H9 (cell line): ENCODE measurements around the gene PRPF19. TPM values are rescaled to one million over a fixed set of nuclear protein-coding genes. Genes with fewer than 3 reads are reported as not detected.

Experiments used
- DNase-seq: peaks from one replicate; pipeline ENCODE4 v3.0.0-alpha.2; 2017
- H2AFZ ChIP-seq: one replicate; pipeline ENCODE4 v1.6.1; 2013; ENCODE audit warnings: mild to moderate bottlenecking, low read length, control low read depth, moderate library complexity
- H2AK5ac ChIP-seq: 2 replicates; pipeline ENCODE4 v1.6.1; 2013; ENCODE audit warnings: low read length, control low read depth, mixed read lengths; ENCODE audit not compliant: insufficient read length
- H2BK120ac ChIP-seq: one replicate; pipeline ENCODE4 v1.6.1; 2013; ENCODE audit warnings: low read depth, mild to moderate bottlenecking, low read length, control low read depth, inconsistent platforms; ENCODE audit not compliant: poor library complexity, severe bottlenecking
- H2BK12ac ChIP-seq: 2 replicates; pipeline ENCODE4 v1.6.1; 2013; ENCODE audit warnings: low read length, control low read depth, mixed read lengths, low read depth; ENCODE audit not compliant: insufficient read length
- H2BK15ac ChIP-seq: 2 replicates; pipeline ENCODE4 v1.6.1; 2013; ENCODE audit warnings: low read depth, low read length, control low read depth
- H2BK20ac ChIP-seq: one replicate; pipeline ENCODE4 v1.6.1; 2013; ENCODE audit warnings: low read depth, mild to moderate bottlenecking, low read length, control low read depth, inconsistent platforms; ENCODE audit not compliant: poor library complexity, severe bottlenecking
- H2BK5ac ChIP-seq: 2 replicates; pipeline ENCODE4 v1.6.1; 2013; ENCODE audit warnings: low read length, control low read depth, mixed read lengths; ENCODE audit not compliant: insufficient read length
- H3K14ac ChIP-seq: 2 replicates; pipeline ENCODE4 v1.6.1; 2013; ENCODE audit warnings: low read length, control low read depth; ENCODE audit not compliant: insufficient read depth
- H3K18ac ChIP-seq: 2 replicates; pipeline ENCODE4 v1.6.1; 2013; ENCODE audit warnings: low read depth, mild to moderate bottlenecking, mixed read lengths, low read length, control low read depth; ENCODE audit not compliant: insufficient read length
- H3K23ac ChIP-seq: 2 replicates; pipeline ENCODE4 v1.6.1; 2013; ENCODE audit warnings: low read length, control low read depth, mixed read lengths, low read depth; ENCODE audit not compliant: insufficient read length
- H3K23me2 ChIP-seq: 2 replicates; pipeline ENCODE4 v1.6.1; 2013; ENCODE audit warnings: low read depth, mild to moderate bottlenecking, mixed read lengths, low read length, control low read depth; ENCODE audit not compliant: insufficient read length, poor library complexity, severe bottlenecking
- H3K27ac ChIP-seq: 2 replicates; pipeline ENCODE4 v1.5.1; 2013; ENCODE audit warnings: low read length, control low read depth, mixed read lengths, low read depth; ENCODE audit not compliant: insufficient read length
- H3K27me3 ChIP-seq: 2 replicates; pipeline ENCODE4 v1.6.1; 2013; ENCODE audit warnings: low read length, control low read depth, inconsistent platforms; ENCODE audit not compliant: insufficient read depth
- H3K4ac ChIP-seq: 2 replicates; pipeline ENCODE4 v1.6.1; 2013; ENCODE audit warnings: low read depth, mild to moderate bottlenecking, control low read depth, inconsistent platforms, low read length, moderate library complexity
- H3K4me1 ChIP-seq: 2 replicates; pipeline ENCODE4 v1.6.1; 2013; ENCODE audit warnings: low read length, control low read depth, inconsistent platforms; ENCODE audit not compliant: insufficient read depth
- H3K4me2 ChIP-seq: 2 replicates; pipeline ENCODE4 v1.6.1; 2013; ENCODE audit warnings: low read length, control low read depth, mixed read lengths; ENCODE audit not compliant: insufficient read length, insufficient read depth
- H3K56ac ChIP-seq: 2 replicates; pipeline ENCODE4 v1.6.1; 2013; ENCODE audit warnings: low read depth, mild to moderate bottlenecking, mixed read lengths, low read length, control low read depth; ENCODE audit not compliant: insufficient read length
- H3K79me1 ChIP-seq: 2 replicates; pipeline ENCODE4 v1.6.1; 2013; ENCODE audit warnings: low read depth, mild to moderate bottlenecking, moderate library complexity, low read length, control low read depth, inconsistent platforms; ENCODE audit not compliant: insufficient read depth, poor library complexity, severe bottlenecking
- H3K79me2 ChIP-seq: 2 replicates; pipeline ENCODE4 v1.6.1; 2013; ENCODE audit warnings: low read length, control low read depth, inconsistent platforms; ENCODE audit not compliant: insufficient read depth
- H3K9ac ChIP-seq: 2 replicates; pipeline ENCODE4 v1.6.1; 2013; ENCODE audit warnings: low read length, control low read depth, mixed read lengths; ENCODE audit not compliant: insufficient read length; ENCODE audit errors: extremely low read depth
- H3K9me3 ChIP-seq: one replicate; pipeline ENCODE4 v1.6.1; 2013; ENCODE audit warnings: low read depth, low read length, inconsistent platforms; ENCODE audit not compliant: control insufficient read depth
- H3T11ph ChIP-seq: one replicate; pipeline ENCODE4 v1.6.1; 2013; ENCODE audit warnings: mild to moderate bottlenecking, low read length, control low read depth, inconsistent platforms
- H4K20me1 ChIP-seq: one replicate; pipeline ENCODE4 v1.6.1; 2013; ENCODE audit not compliant: control insufficient read depth, insufficient read length, insufficient read depth
- H4K5ac ChIP-seq: 2 replicates; pipeline ENCODE4 v1.6.1; 2013; ENCODE audit warnings: low read depth, mild to moderate bottlenecking, mixed read lengths, low read length, control low read depth; ENCODE audit not compliant: insufficient read length
- H4K8ac ChIP-seq: replicated peaks from 2 replicates; pipeline ENCODE4 v1.6.1; 2013; ENCODE audit warnings: low read length, control low read depth, mixed read lengths, low read depth; ENCODE audit not compliant: insufficient read length
- H4K91ac ChIP-seq: 2 replicates; pipeline ENCODE4 v1.6.1; 2013; ENCODE audit warnings: low read depth, mild to moderate bottlenecking, moderate library complexity, mixed read lengths, low read length, control low read depth; ENCODE audit not compliant: insufficient read length
- H3K27ac Mint-ChIP-seq, 3 experiments: 2 replicates in 2 of 3; 3 replicates in 1 of 3; pipeline ENCODE4 v1.8.0; 2020 to 2021; ENCODE audit warnings: mixed read lengths in 3 of 3, mild to moderate bottlenecking in 1 of 3, moderate library complexity in 1 of 3
- H3K27me3 Mint-ChIP-seq: 2 replicates; pipeline ENCODE4 v1.8.0; 2021; ENCODE audit warnings: low read depth, mild to moderate bottlenecking, moderate library complexity, mixed read lengths
- H3K36me3 Mint-ChIP-seq, 3 experiments: 2 replicates in 2 of 3; 3 replicates in 1 of 3; pipeline ENCODE4 v1.8.0; 2020 to 2021; ENCODE audit warnings: low read depth in 3 of 3, mixed read lengths in 3 of 3; ENCODE audit not compliant: insufficient read depth in 1 of 3
- H3K4me1 Mint-ChIP-seq, 2 experiments: 2 replicates each; pipeline ENCODE4 v1.8.0; 2020; ENCODE audit warnings: mixed read lengths in 2 of 2
- H3K4me3 Mint-ChIP-seq, 2 experiments: 2 replicates in 1 of 2; 3 replicates in 1 of 2; pipeline ENCODE4 v1.8.0; 2020 to 2021; ENCODE audit warnings: mild to moderate bottlenecking in 2 of 2, mixed read lengths in 2 of 2, moderate library complexity in 1 of 2
- H3K9me3 Mint-ChIP-seq, 2 experiments: 2 replicates in 1 of 2; 3 replicates in 1 of 2; pipeline ENCODE4 v1.8.0; 2020; ENCODE audit warnings: mild to moderate bottlenecking in 2 of 2, mixed read lengths in 2 of 2, moderate library complexity in 1 of 2
- WGBS: extraction: QIAGEN DNeasy Blood & Tissue Kit; methylation state at CpG from one replicate; pipeline ENCODE4 v1.1.7; 2013; ENCODE audit warnings: missing lambda C conversion rate, low lambda C conversion rate, mixed read lengths; ENCODE audit not compliant: insufficient read length; ENCODE audit errors: extremely low coverage; 5-methylcytosine and 5-hydroxymethylcytosine counted together
- total RNA-seq: library from RNA; stranded (reverse); gene quantifications from 2 replicates; pipeline ENCODE4 v1.2.1, GENCODE V29; 2021
- TF ChIP-seq, protein P1 (sequence below): fragments of 200-600 bp; sonication (generic); conservative IDR thresholded peaks from 3 replicates; pipeline ENCODE4 v1.8.0; 2021; ENCODE audit warnings: antibody characterized with exemption, mild to moderate bottlenecking

Gene PRPF19
- total RNA-seq, 1 experiment from 2014 or later = 130 TPM

DNA sequence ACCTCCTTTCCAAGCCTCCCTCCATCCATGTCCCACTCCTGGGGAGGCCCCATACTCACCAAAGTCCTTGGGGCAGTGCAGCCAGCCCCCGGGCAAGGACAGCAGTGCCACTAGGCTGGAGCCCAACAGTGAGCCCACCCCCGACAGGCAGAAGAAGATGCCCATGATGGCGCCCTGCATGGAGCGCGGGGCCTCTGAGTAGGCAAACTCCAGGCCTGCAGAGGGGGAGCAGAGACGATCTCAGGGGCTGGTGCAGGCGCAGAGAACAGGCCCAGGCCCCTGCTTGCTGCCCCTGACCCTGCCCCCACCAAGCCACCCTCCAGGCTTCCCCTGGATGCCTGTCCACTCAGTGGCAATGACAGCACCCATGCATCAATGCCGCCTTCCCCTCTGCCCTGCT lies 31.4 kb upstream of the PRPF19 start:
- no peak overlapping the region for H3K27ac ChIP-seq
- Mint-ChIP-seq H3K4me1 (peaks cover 7 to 11% of the 10 kb centered on the region in 2 experiments; a peak in 3 of 4 replicates), H3K9me3 (no peaks in the 10 kb centered on the region), H3K27ac (peak overlapping the region in 2 of 3 experiments; percentile 44 to 47; a peak in 1 of 7 replicates), H3K27me3 (peaks cover 3% of the 10 kb centered on the region), H3K4me3 (no peak overlapping the region), H3K36me3 (peaks cover 4 to 26% (median 19%) of the 10 kb centered on the region in 3 experiments; a peak in 6 of 7 replicates)
- H3K4me1 ChIP-seq = no peaks in the 10 kb centered on the region
- no peak overlapping the region for H2BK20ac ChIP-seq
- H3K9me3 ChIP-seq = no peaks in the 10 kb centered on the region
- H4K5ac ChIP-seq = no peak overlapping the region
- no peak overlapping the region for H2BK15ac ChIP-seq
- no peak overlapping the region for H3K14ac ChIP-seq
- H2AK5ac ChIP-seq = no peak overlapping the region
- no peak for DNase-seq
- no peak overlapping the region for H3K9ac ChIP-seq
- H2BK5ac ChIP-seq = no peak overlapping the region
- H4K91ac ChIP-seq = no peak overlapping the region
- no peaks in the 10 kb centered on the region for H4K20me1 ChIP-seq
- H3K4ac ChIP-seq = no peak overlapping the region
- TF ChIP-seq, protein P1, sequence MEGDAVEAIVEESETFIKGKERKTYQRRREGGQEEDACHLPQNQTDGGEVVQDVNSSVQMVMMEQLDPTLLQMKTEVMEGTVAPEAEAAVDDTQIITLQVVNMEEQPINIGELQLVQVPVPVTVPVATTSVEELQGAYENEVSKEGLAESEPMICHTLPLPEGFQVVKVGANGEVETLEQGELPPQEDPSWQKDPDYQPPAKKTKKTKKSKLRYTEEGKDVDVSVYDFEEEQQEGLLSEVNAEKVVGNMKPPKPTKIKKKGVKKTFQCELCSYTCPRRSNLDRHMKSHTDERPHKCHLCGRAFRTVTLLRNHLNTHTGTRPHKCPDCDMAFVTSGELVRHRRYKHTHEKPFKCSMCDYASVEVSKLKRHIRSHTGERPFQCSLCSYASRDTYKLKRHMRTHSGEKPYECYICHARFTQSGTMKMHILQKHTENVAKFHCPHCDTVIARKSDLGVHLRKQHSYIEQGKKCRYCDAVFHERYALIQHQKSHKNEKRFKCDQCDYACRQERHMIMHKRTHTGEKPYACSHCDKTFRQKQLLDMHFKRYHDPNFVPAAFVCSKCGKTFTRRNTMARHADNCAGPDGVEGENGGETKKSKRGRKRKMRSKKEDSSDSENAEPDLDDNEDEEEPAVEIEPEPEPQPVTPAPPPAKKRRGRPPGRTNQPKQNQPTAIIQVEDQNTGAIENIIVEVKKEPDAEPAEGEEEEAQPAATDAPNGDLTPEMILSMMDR = no peak
- no peaks in the 10 kb centered on the region for H3K27me3 ChIP-seq
- no peak overlapping the region for H3K4me2 ChIP-seq
- no peak overlapping the region for H3T11ph ChIP-seq
- no CpG with 5 or more reads among the region's 8 CpGs for WGBS
- no peak overlapping the region for H2AFZ ChIP-seq
- no peaks in the 10 kb centered on the region for H3K79me1 ChIP-seq
- H4K8ac ChIP-seq = no peak overlapping the region
- no peak overlapping the region for H3K23ac ChIP-seq
- H3K56ac ChIP-seq = no peak overlapping the region
- H3K23me2 ChIP-seq = no peaks in the 10 kb centered on the region
- H2BK12ac ChIP-seq = no peak overlapping the region
- no peak overlapping the region for H3K18ac ChIP-seq
- H3K79me2 ChIP-seq = no peaks in the 10 kb centered on the region
- H2BK120ac ChIP-seq = no peak overlapping the region
